ENCODE results near the gene CHCHD3. TPM values are rescaled to one million over a fixed set of nuclear protein-coding genes. Genes with fewer than 3 reads are reported as not detected.

The CHCHD3 gene
- total and polyA plus RNA-seq, 2 experiments from 2014 or later: 65.3 to 68.5 TPM

- Histone ChIP-seq H3K36me3 (replicated peaks; ENCODE audit: insufficient read depth, low read depth) (no peaks in the 10 kb centered on the region), H3K79me2 (no peaks in the 10 kb centered on the region), H3K4me2 (no peak overlapping the region), H2AFZ (no peak overlapping the region), H3K9me3 (ENCODE audit: low read depth) (no peaks in the 10 kb centered on the region), H3K27ac (no peak overlapping the region), H3K9me2 (replicated peaks; ENCODE audit: insufficient read depth) (no peaks in the 10 kb centered on the region), H3K4me1 (ENCODE audit: insufficient read depth) (no peaks in the 10 kb centered on the region), H3K27me3 (no peaks in the 10 kb centered on the region), H3K4me3 (no peak overlapping the region), H4K20me1 (ENCODE audit: insufficient read depth, poor library complexity, severe bottlenecking) (no peaks in the 10 kb centered on the region)
- 66% methylated on average over 5 of the region's 5 CpGs for WGBS (ENCODE audit: low lambda C conversion rate, missing lambda C conversion rate)
- no peak for TF ChIP-seq EZH2 (IDR thresholded peaks at IDR 0.05; ENCODE audit: borderline replicate concordance)
- no peak for TF ChIP-seq EZH2phosphoT487 (IDR thresholded peaks at IDR 0.05; ENCODE audit: low read depth, severe bottlenecking, unreplicated experiment)
- no peak for TF ChIP-seq CTCF (IDR thresholded peaks at IDR 0.05; ENCODE audit: poor library complexity)
- no peak for DNase-seq (ENCODE audit: low spot score)
Measured at GRCh38 chr7:132767378-132767777, 314.5 kb downstream of the CHCHD3 start.

- Histone ChIP-seq H3K4me2 (no peak overlapping the region), H3K4me1 (ENCODE audit: insufficient read depth) (no peaks in the 10 kb centered on the region), H3K27ac (no peak overlapping the region), H3K36me3 (replicated peaks; ENCODE audit: insufficient read depth, low read depth) (no peaks in the 10 kb centered on the region), H3K79me2 (no peaks in the 10 kb centered on the region), H3K9me3 (ENCODE audit: low read depth) (no peaks in the 10 kb centered on the region), H3K9me2 (replicated peaks; ENCODE audit: insufficient read depth) (no peaks in the 10 kb centered on the region), H4K20me1 (ENCODE audit: insufficient read depth, poor library complexity, severe bottlenecking) (no peaks in the 10 kb centered on the region), H3K27me3 (no peaks in the 10 kb centered on the region), H3K4me3 (no peak overlapping the region), H2AFZ (no peak overlapping the region)
- 75% methylated on average over 1 of the region's 1 CpG for WGBS (ENCODE audit: low lambda C conversion rate, missing lambda C conversion rate)
- no peak for DNase-seq (ENCODE audit: low spot score)
- TF ChIP-seq CTCF (IDR thresholded peaks at IDR 0.05; ENCODE audit: poor library complexity) (no peak), EZH2 (IDR thresholded peaks at IDR 0.05; ENCODE audit: borderline replicate concordance) (no peak), EZH2phosphoT487 (IDR thresholded peaks at IDR 0.05; ENCODE audit: low read depth, severe bottlenecking, unreplicated experiment) (no peak)
Measured at GRCh38 chr7:132766660-132767059, 315.2 kb downstream of the CHCHD3 start.

- Histone ChIP-seq H3K4me2 (no peak overlapping the region), H3K9me2 (replicated peaks; ENCODE audit: insufficient read depth) (no peaks in the 10 kb centered on the region), H3K4me3 (no peak overlapping the region), H3K9me3 (ENCODE audit: low read depth) (no peaks in the 10 kb centered on the region), H3K4me1 (ENCODE audit: insufficient read depth) (no peaks in the 10 kb centered on the region), H2AFZ (no peak overlapping the region), H3K36me3 (replicated peaks; ENCODE audit: insufficient read depth, low read depth) (no peaks in the 10 kb centered on the region), H3K27me3 (no peaks in the 10 kb centered on the region), H3K27ac (no peak overlapping the region), H4K20me1 (ENCODE audit: insufficient read depth, poor library complexity, severe bottlenecking) (no peaks in the 10 kb centered on the region), H3K79me2 (no peaks in the 10 kb centered on the region)
- DNase-seq (ENCODE audit: low spot score): no peak
- TF ChIP-seq EZH2 (IDR thresholded peaks at IDR 0.05; ENCODE audit: borderline replicate concordance) (no peak), CTCF (IDR thresholded peaks at IDR 0.05; ENCODE audit: poor library complexity) (no peak), EZH2phosphoT487 (IDR thresholded peaks at IDR 0.05; ENCODE audit: low read depth, severe bottlenecking, unreplicated experiment) (no peak)
- WGBS (ENCODE audit: low lambda C conversion rate, missing lambda C conversion rate): 93% methylated on average over 11 of the region's 11 CpGs
Measured at GRCh38 chr7:132765861-132766260, 316.0 kb downstream of the CHCHD3 start.

GRCh38 chr7:132764762-132765161 lies 317.1 kb downstream of the CHCHD3 start:
- H3K4me3 ChIP-seq: no peak overlapping the region
- no peaks in the 10 kb centered on the region for H3K9me2 ChIP-seq (replicated peaks; ENCODE audit: insufficient read depth)
- no peaks in the 10 kb centered on the region for H3K79me2 ChIP-seq
- H3K9me3 ChIP-seq (ENCODE audit: low read depth): no peaks in the 10 kb centered on the region
- no peak for TF ChIP-seq CTCF (IDR thresholded peaks at IDR 0.05; ENCODE audit: poor library complexity)
- TF ChIP-seq EZH2 (IDR thresholded peaks at IDR 0.05; ENCODE audit: borderline replicate concordance): no peak
- TF ChIP-seq EZH2phosphoT487 (IDR thresholded peaks at IDR 0.05; ENCODE audit: low read depth, severe bottlenecking, unreplicated experiment): no peak
- no peaks in the 10 kb centered on the region for H3K27me3 ChIP-seq
- H3K4me2 ChIP-seq: no peak overlapping the region
- WGBS (ENCODE audit: low lambda C conversion rate, missing lambda C conversion rate): 96% methylated on average over 5 of the region's 5 CpGs
- no peak for DNase-seq (ENCODE audit: low spot score)
- no peaks in the 10 kb centered on the region for H4K20me1 ChIP-seq (ENCODE audit: insufficient read depth, poor library complexity, severe bottlenecking)
- H3K36me3 ChIP-seq (replicated peaks; ENCODE audit: insufficient read depth, low read depth): no peaks in the 10 kb centered on the region
- no peaks in the 10 kb centered on the region for H3K4me1 ChIP-seq (ENCODE audit: insufficient read depth)
- H2AFZ ChIP-seq: no peak overlapping the region
- H3K27ac ChIP-seq: no peak overlapping the region

Data from hepatocyte (in vitro differentiated cells).